Measurements from ENCODE around the gene CALD1. TPM values are rescaled to one million over a fixed set of nuclear protein-coding genes. Genes with fewer than 3 reads are reported as not detected.

CALD1 gene
- total and polyA plus RNA-seq, 7 donors = 16.8 to 59.5 (median 25.0) TPM

DNA sequence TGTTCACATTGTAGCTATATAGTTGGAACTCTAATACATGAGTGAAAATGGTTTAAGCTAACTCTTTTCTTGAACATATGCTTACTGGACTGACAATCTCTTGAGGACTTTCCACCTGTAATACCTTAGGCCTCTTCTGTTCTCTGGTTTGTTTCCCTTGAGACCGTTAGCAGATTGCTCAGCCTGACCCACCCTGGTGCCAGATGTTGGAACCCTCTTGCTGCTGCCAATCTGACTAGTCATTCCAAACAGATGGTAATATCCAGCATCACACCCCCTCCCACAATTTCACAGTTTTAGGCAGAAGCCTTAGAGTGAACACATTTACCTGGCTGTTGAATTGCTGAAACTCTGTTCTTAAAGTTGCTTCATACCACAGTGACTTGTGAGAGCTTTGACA lies 18.7 kb downstream of the CALD1 start:
- no peaks in the 10 kb centered on the region for H3K36me3 ChIP-seq (ENCODE audit: insufficient read depth in 1 of 2, low read depth in 1 of 2)
- WGBS, 3 donors = 35 to 41% (median 37%) methylated on average over 1 of the region's 1 CpG
- DNase-seq (no peak), ATAC-seq (no peak)
- H3K4me3 ChIP-seq = no peak overlapping the region
- H3K4me1 ChIP-seq = no peaks in the 10 kb centered on the region
- H3K9me3 ChIP-seq = no peaks in the 10 kb centered on the region
- no peak overlapping the region for H3K27ac ChIP-seq
- H3K27me3 ChIP-seq (ENCODE audit: insufficient read depth in 3 of 3, low read length in 2 of 3) = no peaks in the 10 kb centered on the region
- intact Hi-C loops (cut with DNase I) = no loop called here
- TF ChIP-seq, protein P1, sequence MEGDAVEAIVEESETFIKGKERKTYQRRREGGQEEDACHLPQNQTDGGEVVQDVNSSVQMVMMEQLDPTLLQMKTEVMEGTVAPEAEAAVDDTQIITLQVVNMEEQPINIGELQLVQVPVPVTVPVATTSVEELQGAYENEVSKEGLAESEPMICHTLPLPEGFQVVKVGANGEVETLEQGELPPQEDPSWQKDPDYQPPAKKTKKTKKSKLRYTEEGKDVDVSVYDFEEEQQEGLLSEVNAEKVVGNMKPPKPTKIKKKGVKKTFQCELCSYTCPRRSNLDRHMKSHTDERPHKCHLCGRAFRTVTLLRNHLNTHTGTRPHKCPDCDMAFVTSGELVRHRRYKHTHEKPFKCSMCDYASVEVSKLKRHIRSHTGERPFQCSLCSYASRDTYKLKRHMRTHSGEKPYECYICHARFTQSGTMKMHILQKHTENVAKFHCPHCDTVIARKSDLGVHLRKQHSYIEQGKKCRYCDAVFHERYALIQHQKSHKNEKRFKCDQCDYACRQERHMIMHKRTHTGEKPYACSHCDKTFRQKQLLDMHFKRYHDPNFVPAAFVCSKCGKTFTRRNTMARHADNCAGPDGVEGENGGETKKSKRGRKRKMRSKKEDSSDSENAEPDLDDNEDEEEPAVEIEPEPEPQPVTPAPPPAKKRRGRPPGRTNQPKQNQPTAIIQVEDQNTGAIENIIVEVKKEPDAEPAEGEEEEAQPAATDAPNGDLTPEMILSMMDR (IDR thresholded peaks at IDR 0.05) = no peak

DNA sequence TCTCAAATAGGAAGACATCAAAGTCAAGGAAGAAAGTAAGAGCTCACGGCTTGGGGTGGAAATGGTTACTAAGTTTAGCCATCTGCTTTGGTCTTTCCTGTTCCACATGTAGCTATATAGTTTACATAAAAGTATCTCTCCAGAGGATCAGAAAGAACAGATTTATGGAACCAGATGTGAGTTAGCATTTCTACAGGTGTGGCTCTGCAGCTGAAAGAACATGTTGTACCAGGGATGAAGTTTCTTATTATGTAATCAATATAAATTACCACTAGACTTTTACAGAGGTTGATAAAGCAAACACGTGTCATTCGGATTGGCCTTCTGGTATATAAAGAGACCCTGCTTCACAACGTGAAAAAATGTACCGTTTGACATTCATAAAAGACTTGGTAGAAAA lies 19.9 kb downstream of the CALD1 start:
- WGBS, 3 donors = 38 to 55% (median 51%) methylated on average over 5 of the region's 5 CpGs
- Histone ChIP-seq H3K4me1 (no peaks in the 10 kb centered on the region), H3K36me3 (ENCODE audit: insufficient read depth in 1 of 2, low read depth in 1 of 2) (no peaks in the 10 kb centered on the region), H3K27me3 (ENCODE audit: insufficient read depth in 3 of 3, low read length in 2 of 3) (no peaks in the 10 kb centered on the region), H3K4me3 (no peak overlapping the region), H3K9me3 (no peaks in the 10 kb centered on the region), H3K27ac (no peak overlapping the region)
- TF ChIP-seq, protein P1 (IDR thresholded peaks at IDR 0.05) = no peak
- intact Hi-C loops (cut with DNase I) = no loop called here
- no peak for ATAC-seq
- DNase-seq = no peak

DNA sequence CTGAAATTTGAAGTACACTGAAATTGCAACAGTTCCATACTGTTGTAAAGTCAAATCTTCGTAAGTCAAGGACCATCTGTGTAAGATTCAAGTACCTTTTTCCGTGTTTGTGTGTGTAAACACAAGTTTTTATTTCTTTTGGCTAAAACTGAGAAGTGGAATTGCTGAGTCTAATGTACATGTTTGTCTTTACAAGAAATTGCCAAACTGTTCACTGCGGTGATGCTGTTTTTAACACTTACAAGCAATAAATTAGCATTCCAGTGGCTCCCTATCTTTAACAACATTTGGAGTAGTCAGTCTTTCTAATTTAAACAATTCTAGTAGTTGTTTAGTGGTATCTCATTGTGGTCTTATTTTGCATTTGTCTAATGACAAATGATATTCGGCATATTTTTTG lies 23.3 kb downstream of the CALD1 start:
- Histone ChIP-seq H3K27ac (no peak overlapping the region), H3K4me3 (no peak overlapping the region), H3K36me3 (ENCODE audit: insufficient read depth in 1 of 2, low read depth in 1 of 2) (no peaks in the 10 kb centered on the region), H3K27me3 (ENCODE audit: insufficient read depth in 3 of 3, low read length in 2 of 3) (no peaks in the 10 kb centered on the region), H3K4me1 (no peaks in the 10 kb centered on the region), H3K9me3 (no peaks in the 10 kb centered on the region)
- intact Hi-C loops (cut with DNase I) = no loop called here
- DNase-seq (no peak), ATAC-seq (no peak)
- TF ChIP-seq, protein P1 (IDR thresholded peaks at IDR 0.05) = no peak
- WGBS, 3 donors = 92 to 96% (median 96%) methylated on average over 4 of the region's 4 CpGs

GRCh38 chr7:134804351-134804750 lies 24.9 kb downstream of the CALD1 start:
- Histone ChIP-seq H3K9me3 (no peaks in the 10 kb centered on the region), H3K4me3 (no peak overlapping the region), H3K27ac (no peak overlapping the region), H3K36me3 (ENCODE audit: insufficient read depth in 1 of 2, low read depth in 1 of 2) (no peaks in the 10 kb centered on the region), H3K4me1 (no peaks in the 10 kb centered on the region), H3K27me3 (ENCODE audit: insufficient read depth in 3 of 3, low read length in 2 of 3) (no peaks in the 10 kb centered on the region)
- intact Hi-C loops (cut with DNase I) = no loop called here
- WGBS, 3 donors = 39 to 55% (median 45%) methylated on average over 2 of the region's 2 CpGs
- ATAC-seq (no peak), DNase-seq (no peak)
- TF ChIP-seq, protein P1 (IDR thresholded peaks at IDR 0.05) = no peak

DNA sequence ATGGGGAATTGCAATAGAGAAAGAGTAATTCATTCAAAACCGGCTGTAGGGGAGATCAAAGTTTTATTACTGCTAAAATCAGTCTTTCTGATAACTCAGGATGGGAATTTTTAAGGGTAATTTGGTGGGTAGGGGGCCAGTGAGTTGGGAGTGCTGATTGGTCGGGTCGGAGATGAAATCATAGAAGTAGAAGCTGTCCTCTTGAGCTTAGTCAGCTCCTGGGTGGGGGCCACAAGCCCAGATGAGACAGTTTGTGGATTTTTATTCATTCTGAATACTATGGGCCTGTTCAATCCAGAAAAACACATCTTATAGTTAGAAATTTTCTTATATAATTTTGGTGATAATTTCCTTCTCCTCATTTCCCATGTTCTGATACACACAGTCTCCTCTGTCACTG lies 25.4 kb downstream of the CALD1 start:
- H3K4me1 ChIP-seq = no peaks in the 10 kb centered on the region
- TF ChIP-seq, protein P1 (IDR thresholded peaks at IDR 0.05) = no peak
- ATAC-seq (no peak), DNase-seq (no peak)
- no peaks in the 10 kb centered on the region for H3K9me3 ChIP-seq
- intact Hi-C loops (cut with DNase I) = no loop called here
- H3K36me3 ChIP-seq (ENCODE audit: insufficient read depth in 1 of 2, low read depth in 1 of 2) = no peaks in the 10 kb centered on the region
- H3K27me3 ChIP-seq (ENCODE audit: insufficient read depth in 3 of 3, low read length in 2 of 3) = no peaks in the 10 kb centered on the region
- H3K4me3 ChIP-seq = no peak overlapping the region
- no peak overlapping the region for H3K27ac ChIP-seq
- 86 to 92% (median 88%) methylated on average over 3 of the region's 3 CpGs for WGBS, 3 donors

Measured in psoas muscle (tissue), 8 donors.